OCI-LY1 (cell line): Measurements from ENCODE around the gene OSTN.

Source experiments
- H2AFZ ChIP-seq: fragments of 200-600 bp; sonication (generic), shearing (Covaris generic); 2 replicates; pipeline ENCODE4 v1.6.0; 2014; ENCODE audit warnings: antibody characterized with exemption, mild to moderate bottlenecking, low read length
- H3F3A ChIP-seq: fragments of 200-600 bp; sonication (generic), shearing (Covaris generic); 2 replicates; pipeline ENCODE4 v1.6.0; 2014; ENCODE audit warnings: mild to moderate bottlenecking, antibody characterized with exemption, low read length, moderate library complexity; ENCODE audit not compliant: insufficient read depth
- H3K27ac ChIP-seq: fragments of 200-600 bp; sonication (generic); 2 replicates; pipeline ENCODE4 v1.5.1; 2014; ENCODE audit warnings: low read length, mixed run types, mild to moderate bottlenecking, low read depth; ENCODE audit not compliant: poor library complexity, severe bottlenecking
- H3K27me3 ChIP-seq: fragments of 200-600 bp; sonication (generic); 2 replicates; pipeline ENCODE4 v1.6.0; 2014; ENCODE audit warnings: antibody characterized with exemption, mild to moderate bottlenecking, low read length, moderate library complexity; ENCODE audit not compliant: insufficient read depth
- H3K36me3 ChIP-seq: fragments of 200-600 bp; sonication (generic); 2 replicates; pipeline ENCODE4 v1.6.1; 2014; ENCODE audit warnings: mild to moderate bottlenecking, antibody characterized with exemption, low read length, moderate library complexity, mixed read lengths; ENCODE audit not compliant: insufficient read depth
- H3K4me1 ChIP-seq: fragments of 200-600 bp; sonication (generic); 2 replicates; pipeline ENCODE4 v1.5.1; 2014; ENCODE audit warnings: mild to moderate bottlenecking, low read length, moderate library complexity; ENCODE audit not compliant: insufficient read depth, severe bottlenecking
- H3K4me2 ChIP-seq: fragments of 200-600 bp; sonication (generic), shearing (Covaris generic); 2 replicates; pipeline ENCODE4 v1.6.1; 2014; ENCODE audit warnings: low read length
- H3K4me3 ChIP-seq: fragments of 200-600 bp; sonication (generic); 2 replicates; pipeline ENCODE4 v1.5.1; 2014; ENCODE audit warnings: low read length, low read depth, mild to moderate bottlenecking, mixed read lengths; ENCODE audit not compliant: poor library complexity, severe bottlenecking
- H3K79me2 ChIP-seq: fragments of 200-600 bp; shearing (Covaris generic); 2 replicates; pipeline ENCODE4 v1.6.1; 2016; ENCODE audit warnings: mixed run types, low read length, mixed read lengths; ENCODE audit not compliant: insufficient read depth
- H3K9ac ChIP-seq: fragments of 200-600 bp; sonication (generic), shearing (Covaris generic); 2 replicates; pipeline ENCODE4 v1.6.1; 2014; ENCODE audit warnings: mild to moderate bottlenecking, low read length, mixed read lengths
- H3K9me2 ChIP-seq: fragments of 200-600 bp; sonication (generic), shearing (Covaris generic); 2 replicates; pipeline ENCODE4 v1.6.1; 2014; ENCODE audit warnings: low read depth, mild to moderate bottlenecking, low read length, mixed read lengths
- H3K9me3 ChIP-seq: fragments of 200-600 bp; shearing (Covaris generic); 2 replicates; pipeline ENCODE4 v1.6.1; 2014; ENCODE audit warnings: low read length, mixed read lengths
- H4K20me1 ChIP-seq: fragments of 200-600 bp; sonication (generic), shearing (Covaris generic); 2 replicates; pipeline ENCODE4 v1.6.0; 2016; ENCODE audit warnings: mild to moderate bottlenecking, low read length; ENCODE audit not compliant: insufficient read depth
- EZH2 ChIP-seq: fragments of 200-600 bp; sonication (generic), shearing (Covaris generic); IDR thresholded peaks from 2 replicates; pipeline ENCODE4 v1.8.0; 2017; ENCODE audit warnings: borderline replicate concordance, mixed run types, mild to moderate bottlenecking, antibody characterized with exemption, low read length, moderate library complexity, mixed read lengths
- TF ChIP-seq, protein P1 (sequence below): fragments of 200-600 bp; sonication (generic), shearing (Covaris generic); IDR thresholded peaks from 2 replicates; pipeline ENCODE4 v1.5.1; 2017; ENCODE audit warnings: mild to moderate bottlenecking, antibody characterized with exemption, low read length, moderate library complexity, mixed read lengths

Gene OSTN

DNA sequence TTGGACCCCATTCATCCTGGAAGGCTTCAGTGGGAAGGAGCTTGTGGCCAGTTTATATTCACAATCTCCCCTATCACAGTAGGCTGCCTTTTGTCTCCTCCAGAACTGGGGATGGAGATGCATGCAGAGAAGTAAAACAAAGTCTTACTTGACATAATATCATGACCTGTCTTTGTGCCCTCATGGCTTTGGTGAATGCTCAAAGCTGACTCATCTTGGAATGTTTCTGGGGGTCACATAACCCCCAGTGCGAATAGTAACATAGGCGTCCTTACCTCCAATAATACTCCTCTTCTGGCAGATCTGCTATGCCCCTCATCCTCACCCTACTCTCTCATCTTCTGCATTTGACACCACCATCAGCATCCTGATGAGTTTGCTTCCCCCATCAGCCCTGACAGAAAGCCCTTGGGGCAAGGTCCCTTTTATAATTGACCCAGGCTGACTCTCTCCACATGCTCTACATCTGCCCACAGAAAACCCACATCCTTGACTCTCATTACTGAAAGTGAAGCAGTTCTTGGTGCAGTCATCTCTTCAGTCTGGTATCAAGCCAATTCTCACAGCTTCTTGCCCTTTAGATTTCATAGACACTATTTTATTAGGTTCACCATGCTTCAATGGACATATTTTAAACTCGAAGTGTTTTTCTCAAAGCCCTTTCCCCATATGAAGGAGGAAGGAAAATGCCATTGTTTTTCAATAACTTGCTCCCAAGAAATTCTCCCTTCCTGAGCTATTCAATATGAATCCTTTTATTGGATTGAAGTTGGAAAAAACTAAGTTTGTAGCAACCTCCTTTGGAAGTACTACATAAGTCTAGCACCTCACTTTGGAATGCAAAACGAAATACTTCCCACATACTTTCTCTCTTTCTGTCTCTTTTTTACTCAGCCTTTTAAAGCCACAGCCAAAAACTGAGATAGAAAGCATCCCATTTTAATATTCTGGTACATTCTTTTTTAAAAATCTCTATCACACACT lies 36.6 kb downstream of the OSTN start:
- Histone ChIP-seq H4K20me1 (no peaks in the 10 kb centered on the region), H3K9me3 (no peaks in the 10 kb centered on the region), H3K9me2 (no peaks in the 10 kb centered on the region), H3F3A (no peaks in the 10 kb centered on the region), H3K4me1 (no peaks in the 10 kb centered on the region), H3K4me3 (no peak overlapping the region), H3K36me3 (no peaks in the 10 kb centered on the region), H2AFZ (no peak overlapping the region), H3K9ac (no peak overlapping the region), H3K4me2 (no peak overlapping the region), H3K27ac (no peak overlapping the region), H3K79me2 (no peaks in the 10 kb centered on the region), H3K27me3 (no peaks in the 10 kb centered on the region)
- no peak for TF ChIP-seq EZH2
- TF ChIP-seq, protein P1, sequence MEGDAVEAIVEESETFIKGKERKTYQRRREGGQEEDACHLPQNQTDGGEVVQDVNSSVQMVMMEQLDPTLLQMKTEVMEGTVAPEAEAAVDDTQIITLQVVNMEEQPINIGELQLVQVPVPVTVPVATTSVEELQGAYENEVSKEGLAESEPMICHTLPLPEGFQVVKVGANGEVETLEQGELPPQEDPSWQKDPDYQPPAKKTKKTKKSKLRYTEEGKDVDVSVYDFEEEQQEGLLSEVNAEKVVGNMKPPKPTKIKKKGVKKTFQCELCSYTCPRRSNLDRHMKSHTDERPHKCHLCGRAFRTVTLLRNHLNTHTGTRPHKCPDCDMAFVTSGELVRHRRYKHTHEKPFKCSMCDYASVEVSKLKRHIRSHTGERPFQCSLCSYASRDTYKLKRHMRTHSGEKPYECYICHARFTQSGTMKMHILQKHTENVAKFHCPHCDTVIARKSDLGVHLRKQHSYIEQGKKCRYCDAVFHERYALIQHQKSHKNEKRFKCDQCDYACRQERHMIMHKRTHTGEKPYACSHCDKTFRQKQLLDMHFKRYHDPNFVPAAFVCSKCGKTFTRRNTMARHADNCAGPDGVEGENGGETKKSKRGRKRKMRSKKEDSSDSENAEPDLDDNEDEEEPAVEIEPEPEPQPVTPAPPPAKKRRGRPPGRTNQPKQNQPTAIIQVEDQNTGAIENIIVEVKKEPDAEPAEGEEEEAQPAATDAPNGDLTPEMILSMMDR: no peak

DNA sequence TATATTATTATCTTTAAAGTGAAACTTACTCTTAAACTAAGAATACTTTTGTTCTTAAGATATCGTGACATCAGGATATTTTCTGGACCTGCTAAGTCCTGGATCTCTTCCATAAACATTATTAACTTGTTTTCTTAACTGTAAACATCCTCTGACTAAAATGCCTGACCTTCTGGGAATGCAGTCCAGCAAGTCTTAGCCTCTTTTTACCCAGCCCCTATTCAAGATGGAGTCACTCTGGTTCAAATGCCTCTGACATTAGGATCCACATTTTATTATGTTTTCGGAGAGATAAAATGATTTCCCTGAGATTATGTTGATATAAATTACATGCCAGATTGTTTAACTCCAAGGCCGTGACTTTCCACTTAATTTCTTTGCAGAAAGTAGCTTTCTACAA lies 37.6 kb downstream of the OSTN start:
- no peak overlapping the region for H3K4me3 ChIP-seq
- no peak overlapping the region for H3K4me2 ChIP-seq
- no peaks in the 10 kb centered on the region for H3K9me3 ChIP-seq
- no peak overlapping the region for H2AFZ ChIP-seq
- no peak overlapping the region for H3K27ac ChIP-seq
- TF ChIP-seq EZH2: no peak
- TF ChIP-seq, protein P1: no peak
- H3K9ac ChIP-seq: no peak overlapping the region
- no peaks in the 10 kb centered on the region for H3K36me3 ChIP-seq
- H3F3A ChIP-seq: no peaks in the 10 kb centered on the region
- H3K4me1 ChIP-seq: no peaks in the 10 kb centered on the region
- no peaks in the 10 kb centered on the region for H3K27me3 ChIP-seq
- no peaks in the 10 kb centered on the region for H4K20me1 ChIP-seq
- no peaks in the 10 kb centered on the region for H3K9me2 ChIP-seq
- H3K79me2 ChIP-seq: no peaks in the 10 kb centered on the region

DNA sequence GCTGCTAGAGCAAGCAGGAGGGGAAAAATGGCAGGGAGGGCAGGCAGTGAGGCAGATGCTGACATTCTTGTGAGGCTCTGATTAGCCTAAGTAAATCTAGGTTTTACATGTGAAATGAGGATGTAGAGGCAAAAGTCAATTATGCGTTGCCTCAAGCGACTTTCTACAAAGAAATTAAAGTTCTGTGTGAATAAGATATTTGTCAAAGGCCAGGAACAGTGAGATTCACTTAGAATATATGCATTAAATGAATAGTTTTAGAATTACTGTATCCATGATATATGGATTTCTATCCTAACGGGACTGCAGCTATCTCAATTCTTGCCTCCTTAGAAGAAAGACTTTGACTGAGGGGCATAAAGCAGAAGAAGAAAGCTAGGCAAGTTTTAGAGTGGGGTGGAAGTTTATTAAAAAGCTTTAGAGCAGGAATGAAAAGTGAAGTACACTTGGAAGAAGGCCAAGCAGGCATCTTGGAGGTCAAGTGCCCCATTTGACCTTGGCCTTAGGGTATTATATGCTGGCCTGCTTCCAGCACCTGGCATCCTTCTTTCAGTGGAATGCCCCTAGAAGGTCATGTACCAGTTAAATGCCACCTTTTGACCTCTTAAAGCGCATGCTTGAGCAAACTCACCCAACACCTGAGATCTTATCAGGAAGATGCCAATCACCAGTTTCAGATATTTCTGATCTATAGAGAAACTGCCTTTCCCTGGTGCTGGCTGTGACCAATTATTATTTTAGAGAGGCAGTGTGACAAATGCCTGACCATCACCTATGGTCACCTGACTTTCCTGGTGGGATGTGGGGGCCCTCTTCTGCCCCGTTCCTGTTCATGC lies 38.2 kb downstream of the OSTN start:
- Histone ChIP-seq H3K27ac (no peak overlapping the region), H3K9me2 (no peaks in the 10 kb centered on the region), H3K9ac (no peak overlapping the region), H3K27me3 (no peaks in the 10 kb centered on the region), H3K79me2 (no peaks in the 10 kb centered on the region), H3K4me1 (no peaks in the 10 kb centered on the region), H3K4me2 (no peak overlapping the region), H3K9me3 (no peaks in the 10 kb centered on the region), H2AFZ (no peak overlapping the region), H3K36me3 (no peaks in the 10 kb centered on the region), H4K20me1 (no peaks in the 10 kb centered on the region), H3K4me3 (no peak overlapping the region), H3F3A (no peaks in the 10 kb centered on the region)
- TF ChIP-seq EZH2: no peak
- TF ChIP-seq, protein P1: no peak
